ENCODE measurements around the gene RPS19BP1.
A peak's percentile ranks its signal among the peaks of the same experiment; 100 is the strongest.
"Not testable (repeated sequence)": the region's sequence is repeated elsewhere in the genome, so short reads cannot be mapped to it uniquely, and the experiment has no call there.

The RPS19BP1 gene

GRCh38 chr22:39528681-39529486 lies 3.7 kb downstream of the RPS19BP1 start:
- DNase-seq (ENCODE audit: low read depth in 2 of 2), result peak; percentile 72 to 78

- DNase-seq (ENCODE audit: low read depth in 2 of 2), result no peak
Measured at GRCh38 chr22:39528080-39528661, 4.4 kb downstream of the RPS19BP1 start.

DNA sequence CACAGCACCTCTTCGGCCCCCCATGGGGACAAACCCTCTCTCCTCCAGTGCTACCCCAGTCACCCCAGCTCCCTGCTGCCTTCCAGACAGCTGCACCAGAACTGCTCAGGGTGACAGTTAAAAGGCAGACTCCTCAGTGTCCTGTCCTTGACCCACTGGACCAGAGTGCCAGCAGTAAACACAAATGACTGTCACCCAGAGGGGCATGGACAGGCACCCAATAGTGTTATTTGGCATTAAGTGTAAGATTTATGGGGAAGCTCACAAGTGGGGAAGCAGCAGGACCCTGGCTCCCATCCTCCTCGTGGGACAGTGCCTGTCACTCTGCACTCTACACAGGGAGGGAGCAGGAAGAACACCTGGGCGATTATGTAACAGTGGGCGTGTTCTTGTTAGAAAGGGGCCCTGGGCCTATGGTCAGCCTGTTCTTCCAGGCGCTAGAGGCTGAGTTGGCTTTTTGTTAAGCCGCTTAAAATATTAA lies 5.0 kb downstream of the RPS19BP1 start:
- no peak for DNase-seq (ENCODE audit: low read depth in 2 of 2)

DNA sequence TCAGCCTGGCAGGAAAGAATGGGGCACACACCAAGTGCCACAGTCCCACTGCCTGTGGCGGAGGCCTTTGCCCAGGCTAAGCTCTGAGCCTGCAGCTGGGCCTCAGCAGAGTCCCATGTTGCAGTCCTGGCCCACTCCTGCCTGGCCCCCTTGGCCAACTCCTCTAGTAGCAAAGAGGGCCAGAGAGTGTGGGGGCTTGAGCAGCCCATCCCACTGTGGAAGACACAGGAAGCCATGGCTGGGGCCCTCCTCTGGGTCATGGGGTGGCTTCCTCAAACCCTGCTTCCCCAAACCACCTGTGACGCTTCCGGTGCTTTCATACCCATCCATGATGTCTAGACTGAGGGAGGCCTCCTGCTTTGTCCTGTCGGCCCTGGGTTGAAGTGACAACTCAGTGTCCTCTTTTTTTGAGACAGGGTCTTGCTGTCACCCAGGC lies 5.8 kb downstream of the RPS19BP1 start:
- no peak for DNase-seq (ENCODE audit: low read depth in 2 of 2)

DNA sequence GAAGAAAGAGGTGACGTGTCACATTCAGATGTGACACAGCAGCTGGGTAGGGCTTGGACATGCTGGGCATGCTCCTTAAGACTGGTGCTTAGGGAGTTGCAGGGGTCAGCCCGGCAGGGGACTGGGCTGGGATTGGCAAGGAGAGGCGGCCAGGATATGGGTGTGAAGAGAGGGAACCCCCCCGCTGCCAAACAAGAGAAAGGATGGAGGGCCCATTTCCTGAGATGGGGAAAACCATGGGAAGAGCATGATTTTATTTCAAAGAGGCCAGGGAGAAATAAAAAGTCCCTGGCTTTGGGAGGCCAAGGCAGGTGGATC lies 6.9 kb downstream of the RPS19BP1 start:
- no peak for DNase-seq (ENCODE audit: low read depth in 2 of 2)

DNA sequence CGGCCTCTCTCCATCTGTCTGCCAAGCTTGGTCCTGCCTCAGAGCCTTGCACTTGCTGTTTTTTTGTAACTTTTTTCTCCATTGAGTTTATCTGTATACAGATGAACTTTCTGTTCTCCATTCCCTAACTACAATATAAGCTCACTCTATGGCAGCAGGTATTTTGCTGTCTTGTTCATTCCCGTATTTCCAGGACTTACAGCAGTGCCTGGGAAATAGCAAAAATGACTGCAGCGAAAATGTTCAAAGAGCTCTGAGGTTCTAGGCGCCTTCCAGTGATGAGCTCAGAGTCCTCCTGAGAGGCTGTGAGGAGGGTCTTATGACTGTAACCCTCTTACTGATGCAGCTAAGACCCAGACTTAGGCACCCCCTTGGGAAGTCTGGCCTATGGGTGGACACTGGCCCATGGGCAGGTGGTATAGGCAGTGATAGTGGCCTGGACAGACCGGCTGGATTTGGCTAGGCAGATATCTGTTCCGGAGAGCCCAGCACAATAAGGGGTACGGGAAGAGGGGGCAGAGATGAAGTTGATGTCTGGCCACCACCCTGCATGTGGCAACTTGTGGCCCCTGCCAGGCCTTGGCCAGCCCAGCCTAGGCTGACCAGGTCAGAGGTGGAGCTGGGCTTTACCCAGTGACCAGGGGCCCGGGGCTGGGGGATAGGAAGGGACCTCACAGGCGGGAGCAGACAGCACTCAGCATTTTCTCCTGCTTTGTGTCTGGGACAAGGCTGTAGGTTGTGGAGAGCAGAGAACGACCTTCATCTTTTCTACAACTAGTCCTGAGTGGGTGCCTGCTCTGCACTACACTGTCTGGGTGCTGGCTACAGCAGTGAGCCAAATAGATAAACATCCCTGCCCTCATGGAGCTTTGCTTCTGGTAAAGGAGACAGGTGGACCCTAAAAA lies 7.5 kb downstream of the RPS19BP1 start:
- no peak for DNase-seq (ENCODE audit: low read depth in 2 of 2)

DNA sequence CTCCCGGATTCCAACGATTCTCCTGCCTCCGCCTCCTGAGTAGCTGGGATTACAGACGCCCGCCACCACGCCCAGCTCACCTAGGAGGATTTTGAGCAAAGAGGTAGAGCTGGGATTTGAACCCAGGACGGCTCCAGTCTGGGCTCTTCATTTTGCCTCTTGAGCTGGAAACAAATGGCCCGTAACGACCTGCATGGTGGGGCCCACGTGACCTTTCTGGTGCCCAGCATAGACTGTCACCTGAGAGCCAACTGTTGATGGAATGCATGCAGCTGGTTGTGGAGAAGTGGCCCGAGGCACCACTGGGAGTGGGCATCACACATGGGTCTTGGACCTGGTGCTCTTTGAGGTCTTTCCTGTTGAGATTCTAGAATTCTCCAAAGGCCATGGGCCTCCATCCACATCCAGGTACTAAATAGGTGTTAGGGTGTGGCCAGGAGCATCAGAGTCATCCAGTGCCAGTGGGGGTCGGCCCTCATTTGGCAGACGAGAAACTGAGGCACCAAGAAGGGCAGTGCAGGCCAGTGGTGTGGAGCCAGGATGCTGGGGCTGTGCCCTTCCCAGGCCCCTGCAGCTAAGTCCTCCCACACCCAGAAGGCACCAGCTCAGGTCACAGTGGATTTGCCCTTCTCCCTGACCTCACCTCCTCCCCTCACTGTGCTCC lies 8.3 kb downstream of the RPS19BP1 start:
- no peak for DNase-seq (ENCODE audit: low read depth in 2 of 2)

GRCh38 chr22:39522567-39523300 lies 9.8 kb downstream of the RPS19BP1 start:
- no peak for DNase-seq (ENCODE audit: low read depth in 2 of 2)

DNA sequence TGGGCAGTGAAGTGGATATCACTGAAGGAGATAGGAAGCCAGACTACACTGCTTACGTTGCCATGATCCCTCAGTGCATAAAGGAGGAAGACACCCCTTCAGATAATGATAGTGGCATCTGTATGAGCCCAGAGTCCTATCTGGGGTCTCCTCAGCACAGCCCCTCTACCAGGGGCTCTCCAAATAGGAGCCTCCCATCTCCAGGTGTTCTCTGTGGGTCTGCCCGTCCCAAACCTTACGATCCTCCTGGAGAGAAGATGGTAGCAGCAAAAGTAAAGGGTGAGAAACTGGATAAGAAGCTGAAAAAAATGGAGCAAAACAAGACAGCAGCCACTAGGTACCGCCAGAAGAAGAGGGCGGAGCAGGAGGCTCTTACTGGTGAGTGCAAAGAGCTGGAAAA lies 10.5 kb downstream of the RPS19BP1 start:
- not testable (repeated sequence) for DNase-seq (ENCODE audit: low read depth in 2 of 2)

GRCh38 chr22:39521106-39521885 lies 11.3 kb downstream of the RPS19BP1 start:
- DNase-seq (ENCODE audit: low read depth in 2 of 2), result not testable (repeated sequence)

DNA sequence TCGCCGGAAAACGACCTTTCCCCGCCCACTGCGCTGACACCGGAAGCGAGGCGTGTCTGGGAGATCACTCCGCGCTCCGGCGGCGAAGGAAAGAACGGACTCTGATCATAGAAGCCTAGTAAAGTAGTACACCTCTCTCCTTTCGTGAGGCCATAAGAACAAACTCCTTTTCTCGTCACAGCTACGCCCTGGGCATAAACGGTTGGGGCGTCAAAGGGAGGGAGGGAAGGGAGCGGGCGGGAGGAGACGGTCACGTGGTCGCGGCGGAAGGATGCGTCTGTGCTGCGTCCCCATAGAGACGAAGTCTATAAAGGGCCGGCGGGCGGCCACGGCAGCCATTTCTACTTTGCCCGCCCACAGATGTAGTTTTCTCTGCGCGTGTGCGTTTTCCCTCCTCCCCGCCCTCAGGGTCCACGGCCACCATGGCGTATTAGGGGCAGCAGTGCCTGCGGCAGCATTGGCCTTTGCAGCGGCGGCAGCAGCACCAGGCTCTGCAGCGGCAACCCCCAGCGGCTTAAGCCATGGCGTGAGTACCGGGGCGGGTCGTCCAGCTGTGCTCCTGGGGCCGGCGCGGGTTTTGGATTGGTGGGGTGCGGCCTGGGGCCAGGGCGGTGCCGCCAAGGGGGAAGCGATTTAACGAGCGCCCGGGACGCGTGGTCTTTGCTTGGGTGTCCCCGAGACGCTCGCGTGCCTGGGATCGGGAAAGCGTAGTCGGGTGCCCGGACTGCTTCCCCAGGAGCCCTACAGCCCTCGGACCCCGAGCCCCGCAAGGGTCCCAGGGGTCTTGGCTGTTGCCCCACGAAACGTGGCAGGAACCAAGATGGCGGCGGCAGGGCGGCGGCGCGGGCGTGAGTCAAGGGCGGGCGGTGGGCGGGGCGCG lies 12.1 kb downstream of the RPS19BP1 start, which contains the start of gene ATF4:
Gene ATF4 (plus strand): TSS at position 337 of the 880 bp plus-strand sequence. CDS start 884 bp downstream, outside the sequence.
- peak; percentile 81 to 83 for DNase-seq (ENCODE audit: low read depth in 2 of 2)

- peak; percentile 91 to 94 for DNase-seq (ENCODE audit: low read depth in 2 of 2)
Measured at GRCh38 chr22:39519681-39520225, 12.8 kb downstream of the RPS19BP1 start.

DNA sequence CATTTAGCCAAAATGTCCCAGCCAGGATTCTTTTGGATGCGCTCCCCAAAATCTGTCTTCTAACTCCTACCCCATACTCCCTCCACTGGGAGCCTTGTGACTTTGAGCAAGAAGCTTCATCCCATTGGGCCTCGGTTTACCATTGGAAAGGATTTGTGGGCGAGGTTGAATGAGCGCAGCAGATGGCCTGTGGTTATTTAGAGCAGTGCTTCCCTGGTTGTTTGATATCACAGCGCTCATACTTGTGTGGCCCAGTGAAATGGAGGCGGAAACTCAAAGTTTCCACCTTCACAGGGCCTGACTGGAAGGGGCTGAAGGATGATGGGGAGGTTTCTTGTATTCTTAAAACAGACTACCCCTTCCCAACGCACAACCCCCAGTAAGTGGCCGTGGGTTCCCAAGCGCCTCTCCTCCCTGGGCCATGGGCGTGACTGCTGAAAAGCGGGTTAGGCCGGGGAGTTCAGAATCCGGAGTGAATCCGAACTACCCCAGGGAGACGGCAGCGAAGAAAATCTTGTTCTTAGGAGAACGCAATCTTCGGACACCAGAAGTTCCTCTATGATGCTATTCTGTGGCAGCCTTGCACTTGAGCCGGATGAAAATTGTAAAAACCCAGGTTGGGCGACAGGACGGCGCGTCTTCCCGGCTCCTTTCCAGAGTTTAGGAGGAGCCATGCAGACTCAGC lies 13.4 kb downstream of the RPS19BP1 start:
- DNase-seq (ENCODE audit: low read depth in 2 of 2), result no peak

GRCh38 chr22:39518144-39518786 lies 14.3 kb downstream of the RPS19BP1 start:
- DNase-seq (ENCODE audit: low read depth in 2 of 2), result no peak

GRCh38 chr22:39517470-39517869 lies 15.1 kb downstream of the RPS19BP1 start:
- no peak for DNase-seq (ENCODE audit: low read depth in 2 of 2)

GRCh38 chr22:39515266-39516050 lies 17.1 kb downstream of the RPS19BP1 start:
- DNase-seq (ENCODE audit: low read depth in 2 of 2), result no peak

Data from activated CD8-positive, alpha-beta memory T cell treated with anti-CD3 and anti-CD28 coated beads for 4 hours (primary cell).